Retina (tissue), 1 donor: Measurements from ENCODE around the gene MVB12B.
A peak's percentile ranks its signal among the peaks of the same experiment; 100 is the strongest.

Experiments
- DNase-seq: peaks from one replicate; pipeline ENCODE4 v3.0.0-alpha.2; 2016

The MVB12B gene

GRCh38 chr9:126410229-126410628 lies 83.6 kb downstream of the MVB12B start:
- no peak for DNase-seq

GRCh38 chr9:126411225-126411947 lies 84.8 kb downstream of the MVB12B start:
- DNase-seq, result no peak

GRCh38 chr9:126411948-126412284 lies 85.3 kb downstream of the MVB12B start:
- DNase-seq, result no peak

GRCh38 chr9:126412905-126413304 lies 86.3 kb downstream of the MVB12B start:
- DNase-seq, result no peak

- no peak for DNase-seq
Measured at GRCh38 chr9:126413391-126414068, 86.9 kb downstream of the MVB12B start.

GRCh38 chr9:126415741-126416370 lies 89.2 kb downstream of the MVB12B start:
- DNase-seq, result no peak

GRCh38 chr9:126417043-126417442 lies 90.4 kb downstream of the MVB12B start:
- no peak for DNase-seq

GRCh38 chr9:126417684-126418083 lies 91.1 kb downstream of the MVB12B start:
- DNase-seq, result no peak

- no peak for DNase-seq
Measured at GRCh38 chr9:126418608-126419007, 92.0 kb downstream of the MVB12B start.

- no peak for DNase-seq
Measured at GRCh38 chr9:126419475-126419874, 92.8 kb downstream of the MVB12B start.

- no peak for DNase-seq
Measured at GRCh38 chr9:126420135-126420534, 93.5 kb downstream of the MVB12B start.

GRCh38 chr9:126420643-126421564 lies 94.3 kb downstream of the MVB12B start:
- no peak for DNase-seq

- peak; percentile 23 for DNase-seq
Measured at GRCh38 chr9:126421567-126422428, 95.2 kb downstream of the MVB12B start.

- peak; percentile 44 for DNase-seq
Measured at GRCh38 chr9:126423142-126423915, 96.7 kb downstream of the MVB12B start.

GRCh38 chr9:126423916-126424185 lies 97.2 kb downstream of the MVB12B start:
- DNase-seq, result no peak

- no peak for DNase-seq
Measured at GRCh38 chr9:126424511-126424910, 97.9 kb downstream of the MVB12B start.

GRCh38 chr9:126428534-126429175 lies 102.0 kb downstream of the MVB12B start:
- DNase-seq, result no peak

- DNase-seq, result no peak
Measured at GRCh38 chr9:126429190-126429589, 102.6 kb downstream of the MVB12B start.

GRCh38 chr9:126430124-126430523 lies 103.5 kb downstream of the MVB12B start:
- DNase-seq, result no peak

- DNase-seq, result no peak
Measured at GRCh38 chr9:126431077-126431742, 104.6 kb downstream of the MVB12B start.
